ENCODE results near the gene SLC15A4.

GRCh38 chr12:128806573-128806972 lies 17.2 kb downstream of the SLC15A4 start:
- no peak for TF ChIP-seq POLR2A (IDR thresholded peaks at IDR 0.05)
- no peak for TF ChIP-seq CTCF (IDR thresholded peaks at IDR 0.05)
- no peak for TF ChIP-seq POLR2AphosphoS5 (IDR thresholded peaks at IDR 0.05)

All from gastroesophageal sphincter (tissue), 3 donors.